Suprapubic skin (tissue), 3 donors: Measurements from ENCODE around the gene TFCP2L1.

ENCODE experiments used
- CTCF ChIP-seq, 2 donors: fragments of 200-600 bp in 1 of 2; fragments of 450-650 bp in 1 of 2; sonication (generic) in 1 of 2; IDR thresholded peaks; one replicate each; pipeline ENCODE4 v1.5.1; 2016 to 2019; ENCODE audit warnings: antibody characterized with exemption in 2 of 2, mild to moderate bottlenecking in 1 of 2, moderate library complexity in 1 of 2
- POLR2A ChIP-seq, 2 donors: fragments of 450-650 bp; IDR thresholded peaks; one replicate each; pipeline ENCODE4 v1.6.1; 2017; ENCODE audit warnings: antibody characterized with exemption in 2 of 2, mild to moderate bottlenecking in 2 of 2, moderate library complexity in 2 of 2

- TF ChIP-seq CTCF (IDR thresholded peaks at IDR 0.05) (no peak), POLR2A (IDR thresholded peaks at IDR 0.05) (no peak)
Observed at GRCh38 chr2:121197369-121198091, 87.5 kb downstream of the TFCP2L1 start.
